ENCODE results near the gene NCAM2.
A peak's percentile ranks its signal among the peaks of the same experiment; 100 is the strongest.

The NCAM2 gene

GRCh38 chr21:21063828-21064227 lies 65.6 kb downstream of the NCAM2 start:
- no peak overlapping the region for H3K4me3 ChIP-seq (replicated peaks in 1 of 2; ENCODE audit: low read depth in 2 of 2, low read length in 2 of 2)
- no peak for DNase-seq (ENCODE audit: low read depth in 2 of 2)
- TF ChIP-seq, protein P1, sequence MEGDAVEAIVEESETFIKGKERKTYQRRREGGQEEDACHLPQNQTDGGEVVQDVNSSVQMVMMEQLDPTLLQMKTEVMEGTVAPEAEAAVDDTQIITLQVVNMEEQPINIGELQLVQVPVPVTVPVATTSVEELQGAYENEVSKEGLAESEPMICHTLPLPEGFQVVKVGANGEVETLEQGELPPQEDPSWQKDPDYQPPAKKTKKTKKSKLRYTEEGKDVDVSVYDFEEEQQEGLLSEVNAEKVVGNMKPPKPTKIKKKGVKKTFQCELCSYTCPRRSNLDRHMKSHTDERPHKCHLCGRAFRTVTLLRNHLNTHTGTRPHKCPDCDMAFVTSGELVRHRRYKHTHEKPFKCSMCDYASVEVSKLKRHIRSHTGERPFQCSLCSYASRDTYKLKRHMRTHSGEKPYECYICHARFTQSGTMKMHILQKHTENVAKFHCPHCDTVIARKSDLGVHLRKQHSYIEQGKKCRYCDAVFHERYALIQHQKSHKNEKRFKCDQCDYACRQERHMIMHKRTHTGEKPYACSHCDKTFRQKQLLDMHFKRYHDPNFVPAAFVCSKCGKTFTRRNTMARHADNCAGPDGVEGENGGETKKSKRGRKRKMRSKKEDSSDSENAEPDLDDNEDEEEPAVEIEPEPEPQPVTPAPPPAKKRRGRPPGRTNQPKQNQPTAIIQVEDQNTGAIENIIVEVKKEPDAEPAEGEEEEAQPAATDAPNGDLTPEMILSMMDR (IDR thresholded peaks at IDR 0.05; ENCODE audit: low read depth, low read length) = no peak

DNA sequence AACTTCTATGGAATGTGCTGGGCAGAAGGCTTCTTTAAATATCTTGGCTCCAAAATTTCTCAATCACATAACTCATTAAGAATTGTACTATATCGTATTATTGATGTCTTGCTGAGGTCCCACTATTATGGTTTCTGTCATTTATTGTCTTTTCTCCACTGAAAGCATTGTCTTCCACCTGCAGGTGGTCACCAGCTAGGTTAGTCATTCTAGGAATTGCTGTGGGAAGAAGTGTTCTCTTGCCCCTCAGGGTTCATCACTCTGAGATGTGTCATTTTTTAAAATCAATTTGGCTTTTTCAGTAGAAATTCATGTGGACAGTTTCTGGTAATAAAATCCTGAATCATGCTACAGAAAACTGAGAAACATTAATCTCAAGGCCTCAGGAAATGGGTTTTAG lies 66.1 kb downstream of the NCAM2 start:
- TF ChIP-seq, protein P1 (IDR thresholded peaks at IDR 0.05; ENCODE audit: low read depth, low read length) = no peak
- DNase-seq (ENCODE audit: low read depth in 2 of 2) = no peak

GRCh38 chr21:21067375-21067774 lies 69.2 kb downstream of the NCAM2 start:
- TF ChIP-seq, protein P1 (IDR thresholded peaks at IDR 0.05; ENCODE audit: low read depth, low read length) = no peak
- H3K4me3 ChIP-seq (replicated peaks in 1 of 2; ENCODE audit: low read depth in 2 of 2, low read length in 2 of 2) = no peak overlapping the region
- DNase-seq (ENCODE audit: low read depth in 2 of 2) = no peak

More for the DNA sequence above, 66.1 kb downstream of the NCAM2 start:
- H3K4me3 ChIP-seq (replicated peaks in 1 of 2; ENCODE audit: low read depth in 2 of 2, low read length in 2 of 2) = no peak overlapping the region

DNA sequence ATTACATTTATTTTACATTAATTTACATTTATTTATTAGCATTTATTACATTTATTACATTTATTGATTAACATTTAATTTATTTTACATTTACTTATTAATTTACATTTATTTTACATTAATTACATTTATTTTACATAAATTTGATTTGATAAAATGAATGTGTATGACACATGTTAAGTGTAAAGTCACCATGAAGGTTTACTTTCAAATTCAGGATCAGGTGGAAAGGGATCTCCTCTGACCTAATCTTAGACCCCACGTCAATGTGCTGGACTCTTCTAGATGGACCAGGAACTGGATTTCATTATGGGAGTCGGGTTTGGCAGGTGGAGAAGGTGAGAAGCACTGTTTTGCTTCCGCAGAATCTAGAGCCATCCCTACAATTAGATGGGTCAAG lies 76.1 kb downstream of the NCAM2 start:
- no peak overlapping the region for H3K4me3 ChIP-seq (replicated peaks in 1 of 2; ENCODE audit: low read depth in 2 of 2, low read length in 2 of 2)
- TF ChIP-seq, protein P1 (IDR thresholded peaks at IDR 0.05; ENCODE audit: low read depth, low read length) = no peak
- no peak for DNase-seq (ENCODE audit: low read depth in 2 of 2)

DNA sequence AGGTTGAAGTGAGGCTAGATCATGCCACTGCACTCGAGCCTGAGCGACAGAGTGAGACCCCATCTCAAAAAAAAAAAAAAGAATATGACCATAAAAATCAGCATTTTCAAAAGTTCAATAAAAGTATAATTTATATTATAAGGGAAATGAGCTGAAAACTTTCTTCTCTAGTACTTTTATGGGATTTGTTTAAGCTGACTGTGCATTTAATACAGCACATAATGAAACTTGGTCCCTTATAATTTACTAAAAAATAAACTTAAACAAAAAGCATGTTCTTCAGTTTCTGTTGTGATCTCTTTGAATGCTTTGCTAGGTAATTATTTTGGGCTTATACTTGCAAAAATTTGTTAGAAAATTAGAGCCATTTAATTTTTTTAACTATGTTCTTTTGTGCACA lies 77.8 kb downstream of the NCAM2 start:
- H3K4me3 ChIP-seq (replicated peaks in 1 of 2; ENCODE audit: low read depth in 2 of 2, low read length in 2 of 2) = no peak overlapping the region
- no peak for DNase-seq (ENCODE audit: low read depth in 2 of 2)
- TF ChIP-seq, protein P1 (IDR thresholded peaks at IDR 0.05; ENCODE audit: low read depth, low read length) = no peak

- TF ChIP-seq, protein P1 (IDR thresholded peaks at IDR 0.05; ENCODE audit: low read depth, low read length) = no peak
- DNase-seq (ENCODE audit: low read depth in 2 of 2) = peak; percentile 8 to 30
- H3K4me3 ChIP-seq (replicated peaks in 1 of 2; ENCODE audit: low read depth in 2 of 2, low read length in 2 of 2) = no peak overlapping the region
Observed at GRCh38 chr21:21076491-21076890, 78.3 kb downstream of the NCAM2 start.

GRCh38 chr21:21079646-21080045 lies 81.4 kb downstream of the NCAM2 start:
- no peak overlapping the region for H3K4me3 ChIP-seq (replicated peaks in 1 of 2; ENCODE audit: low read depth in 2 of 2, low read length in 2 of 2)
- TF ChIP-seq, protein P1 (IDR thresholded peaks at IDR 0.05; ENCODE audit: low read depth, low read length) = no peak
- DNase-seq (ENCODE audit: low read depth in 2 of 2) = no peak
